HG03108 (cell line): ENCODE data around the gene DSTYK.

Source experiments
- ATAC-seq: cut with Tn5 transposase; IDR thresholded peaks from one replicate; pipeline ENCODE4 v1.9.1; 2021; ENCODE audit warnings: moderate library complexity; ENCODE audit not compliant: unreplicated experiment

Gene DSTYK

GRCh38 chr1:205141236-205142101, 70.0 kb downstream of the DSTYK start:
- ATAC-seq: no peak

- ATAC-seq: no peak
Measured at GRCh38 chr1:205140113-205140512, 71.4 kb downstream of the DSTYK start.

- no peak for ATAC-seq
Measured at GRCh38 chr1:205137901-205138300, 73.6 kb downstream of the DSTYK start.

GRCh38 chr1:205133287-205133686, 78.2 kb downstream of the DSTYK start:
- no peak for ATAC-seq

GRCh38 chr1:205129447-205130029, 82.0 kb downstream of the DSTYK start:
- no peak for ATAC-seq

DNA sequence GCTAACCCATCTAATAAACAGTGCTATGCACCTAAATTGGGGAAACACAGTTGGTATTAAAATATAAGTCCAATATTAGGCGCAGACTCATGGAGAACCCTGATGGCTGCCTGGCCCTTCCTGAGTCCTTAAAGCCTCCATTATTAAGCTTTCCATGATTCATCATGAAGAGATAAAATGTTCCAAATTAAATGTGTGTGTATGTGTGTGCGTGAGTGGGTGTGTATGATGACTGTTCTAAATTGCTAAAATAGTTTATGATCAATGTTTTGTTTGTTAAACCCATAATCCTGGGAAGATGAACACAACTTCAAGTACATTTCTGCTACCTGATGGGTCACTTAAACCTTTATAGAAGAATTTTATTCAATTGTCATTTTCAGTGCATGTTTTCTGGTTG, 83.5 kb downstream of the DSTYK start:
- no peak for ATAC-seq

- ATAC-seq: no peak
Measured at GRCh38 chr1:205127646-205128045, 83.9 kb downstream of the DSTYK start.

- no peak for ATAC-seq
Measured at GRCh38 chr1:205124726-205125125, 86.8 kb downstream of the DSTYK start.

GRCh38 chr1:205122489-205122882, 89.0 kb downstream of the DSTYK start:
- ATAC-seq: peak; percentile 12

GRCh38 chr1:205121660-205122488, 89.6 kb downstream of the DSTYK start, which contains the start of gene RBBP5:
RBBP5 (minus strand) TSS chr1:205121978; CDS start chr1:205121873, 105 bp downstream.
- peak; percentile 94 for ATAC-seq

GRCh38 chr1:205118752-205119151, 92.8 kb downstream of the DSTYK start:
- no peak for ATAC-seq

DNA sequence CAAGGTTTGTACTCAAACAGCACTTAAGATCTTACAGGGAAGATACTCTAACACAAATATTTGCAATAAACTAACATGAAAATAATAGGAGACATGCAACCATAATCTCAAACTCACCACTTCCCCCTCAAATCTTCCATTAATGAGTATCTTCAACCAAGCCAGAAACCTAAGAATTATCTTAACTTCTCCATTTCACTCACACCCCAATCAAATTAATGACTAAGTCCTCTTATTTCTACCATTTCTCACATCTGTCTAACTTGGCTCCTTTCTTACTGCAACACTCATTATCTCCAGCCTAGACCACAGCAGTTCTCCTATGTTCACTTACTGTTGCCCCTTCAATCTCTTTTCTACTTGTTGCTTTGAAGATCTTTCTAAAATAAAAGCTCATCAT, 100.1 kb downstream of the DSTYK start:
- no peak for ATAC-seq

GRCh38 chr1:205109711-205110110, 101.8 kb downstream of the DSTYK start:
- ATAC-seq: no peak

GRCh38 chr1:205109269-205109668, 102.2 kb downstream of the DSTYK start:
- no peak for ATAC-seq

- no peak for ATAC-seq
Measured at GRCh38 chr1:205108464-205108863, 103.0 kb downstream of the DSTYK start.

DNA sequence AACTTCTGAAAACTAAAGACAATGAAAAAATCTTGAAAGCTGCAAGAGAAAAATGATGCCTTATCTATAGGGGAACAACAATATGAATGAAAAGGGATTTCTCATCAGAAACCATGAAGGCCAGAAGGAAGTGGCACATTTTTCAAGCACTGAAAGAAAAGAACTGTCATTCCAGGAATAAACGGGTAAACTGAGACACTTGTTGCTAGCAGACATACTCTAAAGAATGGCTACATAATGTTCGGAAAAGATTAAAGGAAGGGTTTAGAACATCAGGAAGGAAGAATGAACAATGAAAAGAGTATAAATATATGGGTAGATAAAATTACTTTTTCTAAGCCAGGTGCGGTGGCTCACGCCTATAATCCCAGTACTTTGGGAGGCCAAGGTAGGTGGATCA, 104.2 kb downstream of the DSTYK start:
- ATAC-seq: no peak

- ATAC-seq: no peak
Measured at GRCh38 chr1:205102404-205102803, 109.1 kb downstream of the DSTYK start.

GRCh38 chr1:205098242-205098641, 113.3 kb downstream of the DSTYK start:
- no peak for ATAC-seq

DNA sequence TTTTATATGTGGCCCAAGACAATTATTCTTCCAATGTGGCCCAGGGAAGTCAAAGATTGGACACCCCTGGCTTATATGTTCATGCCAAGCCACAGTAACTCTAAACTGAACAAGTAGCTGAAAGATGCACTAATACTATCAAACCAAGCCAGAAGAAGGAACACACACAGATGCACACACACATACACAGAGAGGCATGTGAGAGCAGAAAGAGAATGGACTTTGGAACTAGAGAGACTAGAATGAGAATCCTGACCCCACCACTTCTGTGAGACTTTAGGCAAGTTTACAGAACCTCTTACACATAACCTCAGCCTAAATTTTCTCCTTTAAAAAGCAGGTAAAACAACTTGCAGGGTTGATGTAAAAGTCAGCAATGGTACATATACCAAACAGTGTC, 116.1 kb downstream of the DSTYK start:
- no peak for ATAC-seq
